Neural crest cell (in vitro differentiated cells): ENCODE measurements around the gene DIRAS1. TPM values are rescaled to one million over a fixed set of nuclear protein-coding genes. Genes with fewer than 3 reads are reported as not detected.

Experiments used
- DNase-seq: peaks from one replicate; pipeline ENCODE4 v3.0.0; 2021; ENCODE audit warnings: low read depth, mixed read lengths, low spot score
- H3K27ac Mint-ChIP-seq: one replicate; pipeline ENCODE4 v1.8.0; 2021; ENCODE audit warnings: mild to moderate bottlenecking, mixed read lengths; ENCODE audit not compliant: unreplicated experiment
- H3K27me3 Mint-ChIP-seq: 2 replicates; pipeline ENCODE4 v1.8.0; 2021; ENCODE audit warnings: low read depth, mild to moderate bottlenecking, mixed read lengths
- H3K36me3 Mint-ChIP-seq: 2 replicates; pipeline ENCODE4 v1.8.0; 2021; ENCODE audit warnings: low read depth, mild to moderate bottlenecking, mixed read lengths
- H3K4me1 Mint-ChIP-seq: 2 replicates; pipeline ENCODE4 v1.8.0; 2021; ENCODE audit warnings: mixed read lengths
- H3K4me3 Mint-ChIP-seq: one replicate; pipeline ENCODE4 v1.8.0; 2021; ENCODE audit warnings: mild to moderate bottlenecking, mixed read lengths
- H3K9me3 Mint-ChIP-seq: 2 replicates; pipeline ENCODE4 v1.8.0; 2021; ENCODE audit warnings: mixed read lengths
- CTCF ChIP-seq: fragments of 200-600 bp; sonication (generic); conservative IDR thresholded peaks from 2 replicates; pipeline ENCODE4 v1.5.0; 2021; ENCODE audit warnings: antibody characterized with exemption, mild to moderate bottlenecking
- total RNA-seq: library from RNA; stranded (reverse); gene quantifications from 2 replicates; pipeline ENCODE4 v1.2.1, GENCODE V29; 2021

DIRAS1 gene
- total RNA-seq, 1 donor from 2014 or later, result 19.9 TPM

GRCh38 chr19:2751438-2751830 lies 30.3 kb upstream of the DIRAS1 start:
- no peak for TF ChIP-seq CTCF
- H3K27ac Mint-ChIP-seq, result no peak overlapping the region
- DNase-seq, result no peak
- no peaks in the 10 kb centered on the region for H3K4me1 Mint-ChIP-seq
- no peaks in the 10 kb centered on the region for H3K36me3 Mint-ChIP-seq
- H3K27me3 Mint-ChIP-seq, result peaks cover 13% of the 10 kb centered on the region
- H3K4me3 Mint-ChIP-seq, result no peak overlapping the region
- H3K9me3 Mint-ChIP-seq, result no peaks in the 10 kb centered on the region

- H3K4me3 Mint-ChIP-seq, result no peak overlapping the region
- no peak for DNase-seq
- no peaks in the 10 kb centered on the region for H3K36me3 Mint-ChIP-seq
- no peaks in the 10 kb centered on the region for H3K9me3 Mint-ChIP-seq
- H3K27ac Mint-ChIP-seq, result no peak overlapping the region
- H3K27me3 Mint-ChIP-seq, result peaks cover 16% of the 10 kb centered on the region
- H3K4me1 Mint-ChIP-seq, result no peaks in the 10 kb centered on the region
- TF ChIP-seq CTCF, result no peak
These were observed 29.8 kb upstream of the DIRAS1 start for GRCh38 chr19:2750808-2751437.

- H3K9me3 Mint-ChIP-seq, result no peaks in the 10 kb centered on the region
- H3K36me3 Mint-ChIP-seq, result no peaks in the 10 kb centered on the region
- H3K4me3 Mint-ChIP-seq, result no peak overlapping the region
- H3K27ac Mint-ChIP-seq, result no peak overlapping the region
- H3K27me3 Mint-ChIP-seq, result peaks cover 44% of the 10 kb centered on the region
- no peak for TF ChIP-seq CTCF
- DNase-seq, result no peak
- no peaks in the 10 kb centered on the region for H3K4me1 Mint-ChIP-seq
These were observed 26.2 kb upstream of the DIRAS1 start for GRCh38 chr19:2747349-2747748.

- no peak for TF ChIP-seq CTCF
- Mint-ChIP-seq H3K27me3 (peaks cover 58% of the 10 kb centered on the region), H3K27ac (no peak overlapping the region), H3K36me3 (no peaks in the 10 kb centered on the region), H3K9me3 (no peaks in the 10 kb centered on the region), H3K4me1 (peaks cover 8% of the 10 kb centered on the region), H3K4me3 (no peak overlapping the region)
- no peak for DNase-seq
These were observed 22.9 kb upstream of the DIRAS1 start for GRCh38 chr19:2744113-2744512.

GRCh38 chr19:2743099-2743498 lies 21.9 kb upstream of the DIRAS1 start:
- H3K36me3 Mint-ChIP-seq, result no peaks in the 10 kb centered on the region
- TF ChIP-seq CTCF, result no peak
- peaks cover 58% of the 10 kb centered on the region for H3K27me3 Mint-ChIP-seq
- no peaks in the 10 kb centered on the region for H3K9me3 Mint-ChIP-seq
- peak overlapping the region; percentile 65 for H3K4me3 Mint-ChIP-seq
- DNase-seq, result no peak
- H3K4me1 Mint-ChIP-seq, result peaks cover 13% of the 10 kb centered on the region
- no peak overlapping the region for H3K27ac Mint-ChIP-seq
